A549 (cell line): ENCODE measurements around the gene USP3. TPM values are rescaled to one million over a fixed set of nuclear protein-coding genes. Genes with fewer than 3 reads are reported as not detected.

ENCODE experiments used
- ATAC-seq, 2 experiments: fragments of 200-7000 bp in 1 of 2; fragments of >200 bp in 1 of 2; cut with Nextera tagmentation in 1 of 2; cut with Tn5 transposase in 1 of 2; 3 replicates each; pipeline versions ENCODE4 v1.8.0 to v1.9.1; 2018 to 2020; ENCODE audit warnings: mild to moderate bottlenecking in 1 of 2, moderate library complexity in 1 of 2
- CTCF ChIA-PET: fragments of 300-600 bp; sonication (Branson Sonifier 250); formaldehyde crosslinking; extraction: SDS; loops from one replicate; lab custom pipeline; 2021; ENCODE audit warnings: antibody characterized with exemption, inconsistent platforms; lab: Yijun Ruan, JAX
- POLR2A ChIA-PET: fragments of 350-600 bp; formaldehyde crosslinking; extraction: SDS; loops from one replicate; lab custom pipeline; 2021; ENCODE audit warnings: antibody characterized with exemption, inconsistent platforms; lab: Yijun Ruan, JAX
- DNase-seq, 2 experiments: peaks; one replicate each; pipeline versions ENCODE4 v3.0.0 to v3.0.0-alpha.2; 2011 to 2016; ENCODE audit warnings: low read depth in 1 of 2, low spot score in 1 of 2
- FAIRE-seq: peaks from 2 replicates; lab custom pipeline; 2011; peaks lifted over from hg19 to GRCh38; lab: Jason Lieb, UNC
- H3K27ac ChIP-seq, 2 experiments: fragments of >200 bp; sonication (Bioruptor Twin); formaldehyde crosslinking; 3 replicates each; pipeline ENCODE4 v1.5.1; 2016 to 2017
- H3K4me1 ChIP-seq: fragments of >200 bp; sonication (Bioruptor Twin); formaldehyde crosslinking; 3 replicates; pipeline ENCODE4 v1.6.1; 2016
- H3K4me2 ChIP-seq: fragments of >200 bp; sonication (Bioruptor Twin); formaldehyde crosslinking; 3 replicates; pipeline ENCODE4 v1.6.1; 2016
- H3K4me3 ChIP-seq: fragments of >200 bp; sonication (Bioruptor Twin); formaldehyde crosslinking; 3 replicates; pipeline ENCODE4 v1.5.1; 2016
- H3K9me3 ChIP-seq: fragments of >200 bp; sonication (Bioruptor Twin); formaldehyde crosslinking; 3 replicates; pipeline ENCODE4 v1.6.1; 2016
- E2F6 ChIP-seq: IDR thresholded peaks from 2 replicates; pipeline ENCODE4 v1.6.1; 2012; ENCODE audit warnings: low read depth, borderline replicate concordance
- ELK1 ChIP-seq: fragments of 150-350 bp; IDR thresholded peaks from 2 replicates; pipeline ENCODE4 v1.6.1; 2014; ENCODE audit warnings: low read depth, mild to moderate bottlenecking, low read length
- EP300 ChIP-seq, 2 experiments: fragments of >200 bp; sonication (Bioruptor Twin); formaldehyde crosslinking; IDR thresholded peaks; 2 replicates in 1 of 2; 3 replicates in 1 of 2; pipeline ENCODE4 v1.6.1; 2016 to 2017
- HES2 ChIP-seq: fragments of >200 bp; sonication (Bioruptor Twin); formaldehyde crosslinking; IDR thresholded peaks from 2 replicates; pipeline ENCODE4 v1.6.1; 2016
- HOXB13 ChIP-seq: fragments of 250-450 bp; sonication (Bioruptor Pico); IDR thresholded peaks from 2 replicates; pipeline ENCODE4 v1.5.0; 2020; ENCODE audit warnings: low read depth, mild to moderate bottlenecking, moderate library complexity
- MYC ChIP-seq: IDR thresholded peaks from 2 replicates; pipeline ENCODE4 v1.6.1; 2012; ENCODE audit warnings: mild to moderate bottlenecking, inconsistent platforms, low read length, improper control_type of control experiment, borderline replicate concordance
- NPAS2 ChIP-seq: fragments of 250-450 bp; sonication (Bioruptor Pico); IDR thresholded peaks from 2 replicates; pipeline ENCODE4 v1.8.0; 2022; ENCODE audit warnings: mild to moderate bottlenecking, moderate library complexity, borderline replicate concordance
- NR3C1 ChIP-seq: fragments of >200 bp; sonication (Bioruptor Twin); formaldehyde crosslinking; IDR thresholded peaks from 3 replicates; pipeline ENCODE4 v1.6.1; 2017
- POLR2A ChIP-seq: IDR thresholded peaks from 2 replicates; pipeline ENCODE4 v1.6.1; 2012; ENCODE audit warnings: mild to moderate bottlenecking, low read length
- RARB ChIP-seq: fragments of 250-450 bp; sonication (Bioruptor Pico); IDR thresholded peaks from 2 replicates; pipeline ENCODE4 v1.8.0; 2021; ENCODE audit warnings: mild to moderate bottlenecking, moderate library complexity
- REST ChIP-seq: fragments of 200-600 bp; sonication (generic); IDR thresholded peaks from 2 replicates; pipeline ENCODE4 v1.6.1; 2016; ENCODE audit warnings: antibody characterized with exemption, mild to moderate bottlenecking, moderate library complexity
- RNF2 ChIP-seq: fragments of 200-600 bp; sonication (generic); IDR thresholded peaks from 2 replicates; pipeline ENCODE4 v1.6.1; 2016; ENCODE audit warnings: low read depth, mild to moderate bottlenecking, antibody characterized with exemption, moderate library complexity, borderline replicate concordance
- TFCP2L1 ChIP-seq: fragments of 250-450 bp; sonication (Bioruptor Pico); IDR thresholded peaks from 2 replicates; pipeline ENCODE4 v1.5.0; 2021; ENCODE audit warnings: mild to moderate bottlenecking
- ZFP36 ChIP-seq: fragments of 450-650 bp; IDR thresholded peaks from 2 replicates; pipeline ENCODE4 v1.6.1; 2014; ENCODE audit warnings: borderline replicate concordance; ENCODE audit not compliant: partially characterized antibody
- ZNF302 ChIP-seq: fragments of 250-450 bp; sonication (Bioruptor Pico); IDR thresholded peaks from 2 replicates; pipeline ENCODE4 v1.9.0; 2021; ENCODE audit warnings: inconsistent platforms, mild to moderate bottlenecking, moderate library complexity
- WGBS: methylation state at CpG from one replicate; pipeline ENCODE4 v1.1.6; 2017; ENCODE audit errors: missing lambda C conversion rate; 5-methylcytosine and 5-hydroxymethylcytosine counted together
- polyA plus RNA-seq, 4 experiments: library from polyadenylated mRNA; depleted of rRNA in 3 of 4; stranded (reverse); fragments of >200 nt; fragmentation: RNase III in 1 of 4; extraction: RNeasy Plus Mini Kit Qiagen cat#74134 plus additional on column Dnase treatment in 1 of 4; gene quantifications; 2 replicates in 3 of 4; 3 replicates in 1 of 4; pipeline ENCODE4 v1.2.3, GENCODE V29; 2011 to 2017

USP3 gene
- polyA plus RNA-seq, 2 of the 4 experiments (the other 2 are of a cell fraction): 41.8 to 99.1 TPM

- peaks cover 12% of the 10 kb centered on the region for H3K4me1 ChIP-seq
- POLR2A ChIA-PET: no interaction called here
- no peak overlapping the region for H3K27ac ChIP-seq
- H3K4me2 ChIP-seq: no peak overlapping the region
- H3K4me3 ChIP-seq: no peak overlapping the region
- H3K9me3 ChIP-seq: no peaks in the 10 kb centered on the region
- DNase-seq (no peak), FAIRE-seq (no peak), ATAC-seq (no peak)
- CTCF ChIA-PET: interaction anchor here (0.9 to 8.6 kb wide), 7 partner anchors 8 to 462 kb away, joined by 3 to 101 read pairs (median 11); partner anchors contain the start of genes DAPK2 and FBXL22
- WGBS: 77% methylated on average over 7 of the region's 7 CpGs
- TF ChIP-seq ELK1: no peak
These were observed 101.4 kb downstream of the USP3 start for GRCh38 chr15:63605816-63606215.

GRCh38 chr15:63606308-63606707, 101.9 kb downstream of the USP3 start:
- H3K27ac ChIP-seq: no peak overlapping the region
- FAIRE-seq (no peak), ATAC-seq (no peak), DNase-seq (no peak)
- POLR2A ChIA-PET: no interaction called here
- peaks cover 17% of the 10 kb centered on the region for H3K4me1 ChIP-seq
- H3K4me3 ChIP-seq: no peak overlapping the region
- no peak overlapping the region for H3K4me2 ChIP-seq
- WGBS: 59% methylated on average over 2 of the region's 2 CpGs
- TF ChIP-seq HOXB13 (no peak), ELK1 (no peak), EP300 (IDR thresholded peaks at IDR 0.05) (no peak), POLR2A (no peak), RARB (CRISPR knock-in tag) (no peak), REST (no peak), NR3C1 (no peak), RNF2 (no peak), TFCP2L1 (no peak)
- no peaks in the 10 kb centered on the region for H3K9me3 ChIP-seq
- CTCF ChIA-PET: interaction anchor here (0.9 to 8.6 kb wide), 5 partner anchors 9 to 461 kb away, joined by 3 to 101 read pairs (median 8); partner anchors contain the start of genes DAPK2 and FBXL22

- no peak for FAIRE-seq
- DNase-seq: no peak
- Histone ChIP-seq H3K4me3 (no peak overlapping the region), H3K4me1 (peaks cover 17% of the 10 kb centered on the region), H3K4me2 (no peak overlapping the region), H3K9me3 (no peaks in the 10 kb centered on the region), H3K27ac (no peak overlapping the region)
- ChIA-PET CTCF (interaction anchor here (1.1 to 8.6 kb wide), 27 partner anchors 11 to 545 kb away, joined by 3 to 166 read pairs (median 7); partner anchors contain the start of genes CIAO2A, DAPK2 and FBXL22), POLR2A (no interaction called here)
- 88% methylated on average over 15 of the region's 15 CpGs for WGBS
- no peak for ATAC-seq
- TF ChIP-seq NPAS2 (CRISPR knock-in tag): no peak
- no peak for TF ChIP-seq MYC
- no peak for TF ChIP-seq ZNF302 (CRISPR knock-in tag)
- TF ChIP-seq ZFP36: no peak
- TF ChIP-seq HES2: no peak
- no peak for TF ChIP-seq E2F6
These were observed 104.6 kb downstream of the USP3 start for GRCh38 chr15:63608989-63609388.
